Epithelial cell of esophagus (primary cell): ENCODE results near the gene MORC2.

ENCODE experiments used
- DNase-seq: peaks from one replicate; pipeline ENCODE4 v3.0.0; 2010; ENCODE audit warnings: low read depth
- H3K4me3 ChIP-seq: 2 replicates; pipeline ENCODE4 v1.5.1; 2011; ENCODE audit warnings: mild to moderate bottlenecking, low read length, control low read depth
- TF ChIP-seq, protein P1 (sequence below): IDR thresholded peaks from 2 replicates; pipeline ENCODE4 v1.5.1; 2011; ENCODE audit warnings: low read depth, mild to moderate bottlenecking, low read length, control low read depth, inconsistent platforms; ENCODE audit not compliant: insufficient read depth; ENCODE audit errors: missing control alignments

Gene MORC2

DNA sequence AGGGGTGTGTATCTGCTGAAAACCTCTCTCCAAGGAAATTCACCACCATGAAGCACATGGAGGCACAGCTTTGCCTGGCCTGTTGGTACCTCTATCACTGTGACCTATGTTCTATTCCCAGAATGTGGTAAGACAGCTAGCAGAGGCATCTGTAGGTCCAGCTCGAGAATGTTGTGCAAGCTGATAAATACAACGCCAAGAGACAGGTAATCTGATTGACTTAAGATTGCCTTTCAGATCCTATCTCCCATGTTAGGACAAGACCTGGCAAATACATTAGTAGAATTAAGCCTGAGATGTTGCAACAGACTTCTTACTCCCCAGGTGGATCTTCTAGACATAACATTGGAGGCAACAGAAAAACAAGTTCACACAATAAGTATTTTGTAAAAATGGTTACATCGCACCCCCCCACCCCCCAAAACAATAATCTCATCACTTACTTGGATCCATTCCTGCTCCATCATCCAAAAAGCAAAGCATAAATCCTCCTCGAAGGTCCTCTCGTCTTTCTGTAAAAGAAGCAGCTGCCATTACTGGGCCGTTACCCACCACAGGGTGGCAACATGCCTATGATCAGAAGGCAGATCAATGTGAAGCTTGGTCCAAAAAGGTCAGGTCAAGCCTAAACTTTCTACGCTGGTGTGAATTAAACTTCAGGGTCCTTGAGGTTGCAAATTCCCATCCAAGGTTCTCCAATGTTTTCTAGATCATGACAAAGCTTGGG, 18.5 kb downstream of the MORC2 start:
- peak; percentile 72 for DNase-seq
- H3K4me3 ChIP-seq: no peak overlapping the region
- TF ChIP-seq, protein P1, sequence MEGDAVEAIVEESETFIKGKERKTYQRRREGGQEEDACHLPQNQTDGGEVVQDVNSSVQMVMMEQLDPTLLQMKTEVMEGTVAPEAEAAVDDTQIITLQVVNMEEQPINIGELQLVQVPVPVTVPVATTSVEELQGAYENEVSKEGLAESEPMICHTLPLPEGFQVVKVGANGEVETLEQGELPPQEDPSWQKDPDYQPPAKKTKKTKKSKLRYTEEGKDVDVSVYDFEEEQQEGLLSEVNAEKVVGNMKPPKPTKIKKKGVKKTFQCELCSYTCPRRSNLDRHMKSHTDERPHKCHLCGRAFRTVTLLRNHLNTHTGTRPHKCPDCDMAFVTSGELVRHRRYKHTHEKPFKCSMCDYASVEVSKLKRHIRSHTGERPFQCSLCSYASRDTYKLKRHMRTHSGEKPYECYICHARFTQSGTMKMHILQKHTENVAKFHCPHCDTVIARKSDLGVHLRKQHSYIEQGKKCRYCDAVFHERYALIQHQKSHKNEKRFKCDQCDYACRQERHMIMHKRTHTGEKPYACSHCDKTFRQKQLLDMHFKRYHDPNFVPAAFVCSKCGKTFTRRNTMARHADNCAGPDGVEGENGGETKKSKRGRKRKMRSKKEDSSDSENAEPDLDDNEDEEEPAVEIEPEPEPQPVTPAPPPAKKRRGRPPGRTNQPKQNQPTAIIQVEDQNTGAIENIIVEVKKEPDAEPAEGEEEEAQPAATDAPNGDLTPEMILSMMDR: peak; percentile 5

DNA sequence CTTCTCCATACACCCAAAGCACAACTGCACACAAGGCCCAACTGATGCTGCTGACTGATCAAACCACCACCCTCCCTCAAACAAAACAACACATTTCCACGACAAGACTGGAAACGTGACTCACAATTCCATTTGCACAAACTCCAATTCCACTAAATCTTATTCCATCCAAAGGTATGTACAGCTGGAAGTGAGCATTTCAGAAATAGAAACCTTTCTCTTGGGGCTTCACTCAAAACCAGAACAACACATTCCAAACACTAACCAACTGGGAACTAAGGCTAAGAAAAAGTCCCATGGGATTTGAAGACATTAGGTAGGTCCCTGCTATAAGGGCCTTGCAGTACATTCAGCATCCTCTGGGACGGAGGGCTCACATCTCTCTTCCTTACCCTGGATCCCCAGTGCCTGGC, 19.6 kb downstream of the MORC2 start:
- TF ChIP-seq, protein P1: no peak
- no peak overlapping the region for H3K4me3 ChIP-seq
- DNase-seq: no peak

- TF ChIP-seq, protein P1: peak; percentile 65
- peak; percentile 71 for DNase-seq
- no peak overlapping the region for H3K4me3 ChIP-seq
Measured at GRCh38 chr22:30947816-30948454, 20.6 kb downstream of the MORC2 start.

DNA sequence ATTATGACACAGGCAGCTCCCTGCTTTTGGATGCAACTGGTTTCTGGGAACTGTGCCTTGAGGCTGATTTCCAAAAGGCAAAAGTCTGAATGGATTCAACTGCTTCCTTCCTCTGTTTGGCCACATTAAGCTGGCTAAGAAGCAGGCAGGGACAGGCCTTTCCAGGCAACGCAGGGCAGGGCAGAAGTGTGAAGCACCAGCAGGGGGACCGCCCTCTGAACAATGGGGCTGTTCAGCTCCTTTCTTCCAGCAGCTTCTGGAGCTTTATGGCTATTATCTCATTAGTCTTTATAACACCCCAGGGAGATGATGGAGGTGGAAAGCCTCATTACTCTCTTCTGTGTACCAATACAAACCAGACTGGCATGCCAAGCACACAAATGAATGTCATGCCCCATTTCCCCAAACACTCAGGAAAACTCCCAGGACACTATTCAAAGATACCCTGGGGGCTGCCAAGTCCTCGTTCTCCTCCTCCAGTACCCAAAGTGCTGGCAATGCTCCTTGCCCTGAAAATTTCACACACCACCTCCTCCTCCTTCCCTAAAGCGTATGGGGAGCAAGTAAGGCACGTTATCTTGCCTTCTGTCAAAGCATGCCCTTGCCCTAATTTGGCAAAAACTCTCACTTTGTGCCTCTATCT, 21.3 kb downstream of the MORC2 start:
- peak; percentile 91 for DNase-seq
- TF ChIP-seq, protein P1: peak; percentile 57
- H3K4me3 ChIP-seq: no peak overlapping the region

- DNase-seq: no peak
- TF ChIP-seq, protein P1: no peak
- H3K4me3 ChIP-seq: no peak overlapping the region
Measured at GRCh38 chr22:30946354-30946753, 22.2 kb downstream of the MORC2 start.

DNA sequence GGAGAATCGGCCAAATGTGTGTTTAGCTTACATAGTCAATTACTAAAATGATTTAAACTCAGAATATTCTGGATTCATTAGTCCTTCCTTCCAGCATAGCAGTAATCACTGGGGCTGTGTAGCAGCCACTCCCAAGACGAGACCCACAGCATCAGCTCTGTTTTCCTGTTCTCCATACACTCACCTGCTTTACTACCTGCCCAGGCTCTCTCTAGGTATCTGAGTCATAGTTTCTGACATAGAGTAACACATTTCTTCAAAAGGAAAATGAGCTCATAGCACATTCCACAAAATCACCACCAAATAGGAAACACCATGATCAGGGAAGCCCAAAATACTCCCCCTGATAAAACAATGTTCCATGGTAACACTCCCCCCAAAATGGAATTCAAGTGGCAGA, 22.9 kb downstream of the MORC2 start:
- TF ChIP-seq, protein P1: no peak
- DNase-seq: peak; percentile 92
- no peak overlapping the region for H3K4me3 ChIP-seq
